ENCODE data around the gene DCAF5. TPM values are rescaled to one million over a fixed set of nuclear protein-coding genes. Genes with fewer than 3 reads are reported as not detected.

DCAF5 gene
- total RNA-seq, 1 donor: 38.7 TPM

DNA sequence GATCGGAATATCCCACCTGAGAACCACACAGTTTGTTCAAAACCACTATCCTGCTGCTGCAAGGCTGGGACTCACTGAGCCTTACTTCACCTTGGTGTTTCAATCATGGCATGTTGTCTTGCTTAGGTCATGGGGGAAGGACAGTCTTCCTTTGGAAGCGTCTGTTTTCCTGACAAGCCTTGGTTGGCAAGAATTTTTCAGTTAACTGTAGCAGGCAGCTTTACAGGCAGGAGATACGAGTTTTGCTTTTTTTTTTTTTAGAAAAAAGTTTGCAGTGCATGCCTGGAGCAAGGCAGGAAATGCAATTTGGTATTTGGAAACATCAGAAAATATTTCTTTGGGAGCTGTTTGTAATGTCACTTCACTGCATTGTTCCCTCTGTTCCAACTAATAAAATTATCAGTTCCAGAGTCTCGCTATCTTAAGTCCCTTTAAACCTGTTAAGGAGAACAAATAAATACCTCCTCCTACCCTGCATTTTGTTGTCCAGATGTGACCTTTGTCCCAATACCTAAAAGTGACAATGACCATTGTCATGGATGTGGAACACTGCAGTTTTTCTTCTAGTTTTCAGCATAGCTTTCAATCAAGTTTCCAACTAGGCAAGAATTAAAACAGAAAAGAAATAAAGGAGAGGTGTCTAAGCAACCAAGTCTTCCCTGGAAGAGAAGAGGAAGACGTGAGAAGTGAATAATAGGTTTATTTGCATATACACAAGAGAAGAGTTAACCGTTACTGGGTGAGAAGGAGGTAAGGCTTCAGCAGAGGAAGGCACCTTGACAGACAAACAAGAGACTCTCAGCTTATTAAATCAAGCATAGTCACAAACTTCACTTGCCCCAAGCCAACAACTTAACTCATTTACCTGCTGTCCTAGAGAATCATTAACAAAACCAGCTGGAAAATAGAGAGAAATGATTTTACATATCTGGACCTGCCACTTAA is 102.4 kb downstream of the DCAF5 start:
- no peaks in the 10 kb centered on the region for H3K9me3 ChIP-seq (ENCODE audit: low read depth, low read length)
- no peaks in the 10 kb centered on the region for H4K20me1 ChIP-seq (ENCODE audit: insufficient read depth, low read length)
- peaks cover 24% of the 10 kb centered on the region for H3K36me3 ChIP-seq (ENCODE audit: insufficient read depth, low read length)
- H3K27ac ChIP-seq (ENCODE audit: low read depth, low read length): peak overlapping the region; percentile 51
- peaks cover 45% of the 10 kb centered on the region for H3K4me1 ChIP-seq (ENCODE audit: insufficient read depth, low read length)
- peaks cover 22% of the 10 kb centered on the region for H3K79me2 ChIP-seq (ENCODE audit: insufficient read depth, low read length)
- DNase-seq (ENCODE audit: insufficient read length, low spot score, missing footprints): peak; percentile 30
- no peak overlapping the region for H3K4me2 ChIP-seq (ENCODE audit: insufficient read depth, low read length)
- H3K27me3 ChIP-seq (ENCODE audit: insufficient read depth, low read length): no peaks in the 10 kb centered on the region
- no peak overlapping the region for H2AFZ ChIP-seq (ENCODE audit: low read length)
- H3K4me3 ChIP-seq (ENCODE audit: insufficient read depth, low read length): no peak overlapping the region
- TF ChIP-seq, protein P1, sequence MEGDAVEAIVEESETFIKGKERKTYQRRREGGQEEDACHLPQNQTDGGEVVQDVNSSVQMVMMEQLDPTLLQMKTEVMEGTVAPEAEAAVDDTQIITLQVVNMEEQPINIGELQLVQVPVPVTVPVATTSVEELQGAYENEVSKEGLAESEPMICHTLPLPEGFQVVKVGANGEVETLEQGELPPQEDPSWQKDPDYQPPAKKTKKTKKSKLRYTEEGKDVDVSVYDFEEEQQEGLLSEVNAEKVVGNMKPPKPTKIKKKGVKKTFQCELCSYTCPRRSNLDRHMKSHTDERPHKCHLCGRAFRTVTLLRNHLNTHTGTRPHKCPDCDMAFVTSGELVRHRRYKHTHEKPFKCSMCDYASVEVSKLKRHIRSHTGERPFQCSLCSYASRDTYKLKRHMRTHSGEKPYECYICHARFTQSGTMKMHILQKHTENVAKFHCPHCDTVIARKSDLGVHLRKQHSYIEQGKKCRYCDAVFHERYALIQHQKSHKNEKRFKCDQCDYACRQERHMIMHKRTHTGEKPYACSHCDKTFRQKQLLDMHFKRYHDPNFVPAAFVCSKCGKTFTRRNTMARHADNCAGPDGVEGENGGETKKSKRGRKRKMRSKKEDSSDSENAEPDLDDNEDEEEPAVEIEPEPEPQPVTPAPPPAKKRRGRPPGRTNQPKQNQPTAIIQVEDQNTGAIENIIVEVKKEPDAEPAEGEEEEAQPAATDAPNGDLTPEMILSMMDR (IDR thresholded peaks at IDR 0.05; ENCODE audit: extremely low read depth, low read depth, low read length): no peak

- peak; percentile 88 for DNase-seq (ENCODE audit: insufficient read length, low spot score, missing footprints)
- Histone ChIP-seq H2AFZ (ENCODE audit: low read length) (no peak overlapping the region), H3K27ac (ENCODE audit: low read depth, low read length) (peak overlapping the region; percentile 63), H3K4me2 (ENCODE audit: insufficient read depth, low read length) (no peak overlapping the region), H4K20me1 (ENCODE audit: insufficient read depth, low read length) (no peaks in the 10 kb centered on the region), H3K4me3 (ENCODE audit: insufficient read depth, low read length) (no peak overlapping the region), H3K9me3 (ENCODE audit: low read depth, low read length) (no peaks in the 10 kb centered on the region), H3K79me2 (ENCODE audit: insufficient read depth, low read length) (peaks cover 20% of the 10 kb centered on the region), H3K4me1 (ENCODE audit: insufficient read depth, low read length) (peaks cover 46% of the 10 kb centered on the region), H3K27me3 (ENCODE audit: insufficient read depth, low read length) (no peaks in the 10 kb centered on the region), H3K36me3 (ENCODE audit: insufficient read depth, low read length) (peaks cover 20% of the 10 kb centered on the region)
- TF ChIP-seq, protein P1 (IDR thresholded peaks at IDR 0.05; ENCODE audit: extremely low read depth, low read depth, low read length): no peak
Measured at GRCh38 chr14:69049675-69050074, 103.2 kb downstream of the DCAF5 start.

DNA sequence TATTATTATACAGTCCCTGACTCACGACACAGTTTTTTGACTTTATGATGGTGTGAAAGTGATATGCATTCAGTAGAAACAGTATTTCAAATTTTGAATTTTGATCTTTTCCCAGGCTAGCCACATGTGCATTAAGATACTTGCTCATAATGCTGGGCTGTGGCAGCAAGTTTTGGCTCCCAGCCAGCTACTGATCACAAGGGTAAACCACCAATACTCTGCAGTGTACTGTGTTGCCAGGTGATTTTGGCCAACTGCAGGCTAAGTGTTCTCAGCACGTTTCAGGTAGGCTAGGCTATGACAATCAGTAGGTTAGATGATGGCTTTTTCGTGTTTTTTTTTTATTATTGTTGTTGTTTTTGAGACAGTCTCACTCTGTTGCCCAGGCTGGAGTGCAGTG is 104.5 kb downstream of the DCAF5 start:
- H3K27ac ChIP-seq (ENCODE audit: low read depth, low read length): no peak overlapping the region
- peaks cover 8% of the 10 kb centered on the region for H3K36me3 ChIP-seq (ENCODE audit: insufficient read depth, low read length)
- H3K4me3 ChIP-seq (ENCODE audit: insufficient read depth, low read length): no peak overlapping the region
- TF ChIP-seq, protein P1 (IDR thresholded peaks at IDR 0.05; ENCODE audit: extremely low read depth, low read depth, low read length): no peak
- peaks cover 8% of the 10 kb centered on the region for H3K79me2 ChIP-seq (ENCODE audit: insufficient read depth, low read length)
- no peaks in the 10 kb centered on the region for H4K20me1 ChIP-seq (ENCODE audit: insufficient read depth, low read length)
- no peaks in the 10 kb centered on the region for H3K27me3 ChIP-seq (ENCODE audit: insufficient read depth, low read length)
- H3K9me3 ChIP-seq (ENCODE audit: low read depth, low read length): no peaks in the 10 kb centered on the region
- DNase-seq (ENCODE audit: insufficient read length, low spot score, missing footprints): peak; percentile 31
- H2AFZ ChIP-seq (ENCODE audit: low read length): no peak overlapping the region
- H3K4me1 ChIP-seq (ENCODE audit: insufficient read depth, low read length): peaks cover 55% of the 10 kb centered on the region
- no peak overlapping the region for H3K4me2 ChIP-seq (ENCODE audit: insufficient read depth, low read length)

DNA sequence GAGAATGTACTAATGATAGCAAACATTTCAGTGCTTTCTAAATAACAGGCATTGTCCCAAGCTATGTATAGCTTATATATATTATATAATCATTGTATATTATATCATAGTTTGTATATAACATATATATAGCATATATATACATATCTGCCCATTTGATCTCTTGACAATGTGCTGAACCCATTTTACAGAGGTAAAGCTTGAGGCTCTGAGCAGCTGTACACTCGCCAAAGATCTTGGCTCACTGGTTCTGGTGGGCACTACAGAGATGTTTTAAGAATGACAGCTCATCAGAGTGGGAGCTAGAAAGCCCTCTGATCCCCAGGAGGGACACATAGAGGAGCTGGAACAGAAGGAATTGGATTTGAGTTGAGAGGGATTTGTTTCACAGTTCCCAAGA is 105.7 kb downstream of the DCAF5 start:
- no peaks in the 10 kb centered on the region for H4K20me1 ChIP-seq (ENCODE audit: insufficient read depth, low read length)
- no peak overlapping the region for H3K4me3 ChIP-seq (ENCODE audit: insufficient read depth, low read length)
- H2AFZ ChIP-seq (ENCODE audit: low read length): no peak overlapping the region
- peak overlapping the region; percentile 71 for H3K27ac ChIP-seq (ENCODE audit: low read depth, low read length)
- H3K9me3 ChIP-seq (ENCODE audit: low read depth, low read length): no peaks in the 10 kb centered on the region
- H3K36me3 ChIP-seq (ENCODE audit: insufficient read depth, low read length): no peaks in the 10 kb centered on the region
- H3K27me3 ChIP-seq (ENCODE audit: insufficient read depth, low read length): no peaks in the 10 kb centered on the region
- H3K4me2 ChIP-seq (ENCODE audit: insufficient read depth, low read length): no peak overlapping the region
- H3K4me1 ChIP-seq (ENCODE audit: insufficient read depth, low read length): peaks cover 65% of the 10 kb centered on the region
- TF ChIP-seq, protein P1 (IDR thresholded peaks at IDR 0.05; ENCODE audit: extremely low read depth, low read depth, low read length): no peak
- no peaks in the 10 kb centered on the region for H3K79me2 ChIP-seq (ENCODE audit: insufficient read depth, low read length)
- DNase-seq (ENCODE audit: insufficient read length, low spot score, missing footprints): no peak
